ENCODE results near the gene CCR4.

DNA sequence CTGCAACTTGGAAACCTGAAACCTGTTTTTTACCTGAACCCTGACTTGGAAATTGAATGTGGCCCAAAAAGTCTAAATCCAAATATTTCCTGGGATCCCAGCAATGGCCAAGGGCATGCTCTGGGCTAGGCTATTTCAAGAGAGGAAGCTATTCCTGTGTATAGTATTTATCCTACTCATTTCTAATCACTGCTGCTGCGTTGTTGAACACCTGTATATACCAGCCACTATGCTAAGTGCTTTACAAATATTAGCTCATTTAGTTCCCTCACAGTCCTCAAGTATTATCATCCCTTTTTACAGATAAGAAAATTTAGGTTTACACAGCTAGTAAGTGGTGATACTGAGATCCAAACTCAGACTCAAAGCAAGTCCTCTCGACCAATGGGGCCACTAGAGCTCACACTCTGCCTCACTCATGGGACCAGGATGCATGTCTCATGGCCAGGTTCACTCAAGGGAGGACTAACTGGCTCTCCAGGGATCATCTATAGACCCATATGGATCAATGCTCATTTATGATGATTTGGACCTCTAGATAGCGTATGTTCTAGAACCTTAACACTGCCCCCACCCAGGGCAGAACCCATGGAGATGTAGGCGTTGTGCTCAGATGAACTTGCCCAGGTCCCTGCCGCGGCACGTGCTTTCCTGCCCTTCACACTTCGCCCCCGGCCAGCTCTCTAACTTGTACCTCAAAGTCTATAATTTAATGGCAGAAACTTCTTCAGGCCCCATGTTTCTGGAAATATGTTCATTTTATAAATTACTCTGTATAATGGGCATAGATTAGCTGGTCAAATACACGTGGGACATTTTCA lies 2.6 kb upstream of the CCR4 start:
- TF ChIP-seq YY1 (IDR thresholded peaks at IDR 0.05; ENCODE audit: extremely low read depth, insufficient replicate concordance, low read depth, low read length): no peak
- TF ChIP-seq, protein P1, sequence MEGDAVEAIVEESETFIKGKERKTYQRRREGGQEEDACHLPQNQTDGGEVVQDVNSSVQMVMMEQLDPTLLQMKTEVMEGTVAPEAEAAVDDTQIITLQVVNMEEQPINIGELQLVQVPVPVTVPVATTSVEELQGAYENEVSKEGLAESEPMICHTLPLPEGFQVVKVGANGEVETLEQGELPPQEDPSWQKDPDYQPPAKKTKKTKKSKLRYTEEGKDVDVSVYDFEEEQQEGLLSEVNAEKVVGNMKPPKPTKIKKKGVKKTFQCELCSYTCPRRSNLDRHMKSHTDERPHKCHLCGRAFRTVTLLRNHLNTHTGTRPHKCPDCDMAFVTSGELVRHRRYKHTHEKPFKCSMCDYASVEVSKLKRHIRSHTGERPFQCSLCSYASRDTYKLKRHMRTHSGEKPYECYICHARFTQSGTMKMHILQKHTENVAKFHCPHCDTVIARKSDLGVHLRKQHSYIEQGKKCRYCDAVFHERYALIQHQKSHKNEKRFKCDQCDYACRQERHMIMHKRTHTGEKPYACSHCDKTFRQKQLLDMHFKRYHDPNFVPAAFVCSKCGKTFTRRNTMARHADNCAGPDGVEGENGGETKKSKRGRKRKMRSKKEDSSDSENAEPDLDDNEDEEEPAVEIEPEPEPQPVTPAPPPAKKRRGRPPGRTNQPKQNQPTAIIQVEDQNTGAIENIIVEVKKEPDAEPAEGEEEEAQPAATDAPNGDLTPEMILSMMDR (IDR thresholded peaks at IDR 0.05 in 2 of 3, conservative IDR thresholded peaks at IDR 0.05 in 1 of 3; ENCODE audit: borderline replicate concordance in 1 of 3, insufficient read depth in 1 of 3, low read depth in 2 of 3, low read length in 2 of 3): no peak
- TF ChIP-seq ZNF274 (IDR thresholded peaks at IDR 0.05; ENCODE audit: low read depth, low read length): no peak
- TF ChIP-seq POLR2A (IDR thresholded peaks at IDR 0.05; ENCODE audit: borderline replicate concordance, extremely low read depth, insufficient read depth, insufficient read length): no peak
- TF ChIP-seq, protein P2, sequence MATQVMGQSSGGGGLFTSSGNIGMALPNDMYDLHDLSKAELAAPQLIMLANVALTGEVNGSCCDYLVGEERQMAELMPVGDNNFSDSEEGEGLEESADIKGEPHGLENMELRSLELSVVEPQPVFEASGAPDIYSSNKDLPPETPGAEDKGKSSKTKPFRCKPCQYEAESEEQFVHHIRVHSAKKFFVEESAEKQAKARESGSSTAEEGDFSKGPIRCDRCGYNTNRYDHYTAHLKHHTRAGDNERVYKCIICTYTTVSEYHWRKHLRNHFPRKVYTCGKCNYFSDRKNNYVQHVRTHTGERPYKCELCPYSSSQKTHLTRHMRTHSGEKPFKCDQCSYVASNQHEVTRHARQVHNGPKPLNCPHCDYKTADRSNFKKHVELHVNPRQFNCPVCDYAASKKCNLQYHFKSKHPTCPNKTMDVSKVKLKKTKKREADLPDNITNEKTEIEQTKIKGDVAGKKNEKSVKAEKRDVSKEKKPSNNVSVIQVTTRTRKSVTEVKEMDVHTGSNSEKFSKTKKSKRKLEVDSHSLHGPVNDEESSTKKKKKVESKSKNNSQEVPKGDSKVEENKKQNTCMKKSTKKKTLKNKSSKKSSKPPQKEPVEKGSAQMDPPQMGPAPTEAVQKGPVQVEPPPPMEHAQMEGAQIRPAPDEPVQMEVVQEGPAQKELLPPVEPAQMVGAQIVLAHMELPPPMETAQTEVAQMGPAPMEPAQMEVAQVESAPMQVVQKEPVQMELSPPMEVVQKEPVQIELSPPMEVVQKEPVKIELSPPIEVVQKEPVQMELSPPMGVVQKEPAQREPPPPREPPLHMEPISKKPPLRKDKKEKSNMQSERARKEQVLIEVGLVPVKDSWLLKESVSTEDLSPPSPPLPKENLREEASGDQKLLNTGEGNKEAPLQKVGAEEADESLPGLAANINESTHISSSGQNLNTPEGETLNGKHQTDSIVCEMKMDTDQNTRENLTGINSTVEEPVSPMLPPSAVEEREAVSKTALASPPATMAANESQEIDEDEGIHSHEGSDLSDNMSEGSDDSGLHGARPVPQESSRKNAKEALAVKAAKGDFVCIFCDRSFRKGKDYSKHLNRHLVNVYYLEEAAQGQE (IDR thresholded peaks at IDR 0.05; ENCODE audit: low read depth): no peak
- no peak for TF ChIP-seq RAD21 (IDR thresholded peaks at IDR 0.05; ENCODE audit: low read depth)
- no peak for TF ChIP-seq EGR1 (IDR thresholded peaks at IDR 0.05; ENCODE audit: low read depth)
- no peak for TF ChIP-seq POLR2AphosphoS5 (IDR thresholded peaks at IDR 0.05; ENCODE audit: low read depth, low read length)
- TF ChIP-seq, protein P3, sequence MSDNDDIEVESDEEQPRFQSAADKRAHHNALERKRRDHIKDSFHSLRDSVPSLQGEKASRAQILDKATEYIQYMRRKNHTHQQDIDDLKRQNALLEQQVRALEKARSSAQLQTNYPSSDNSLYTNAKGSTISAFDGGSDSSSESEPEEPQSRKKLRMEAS (IDR thresholded peaks at IDR 0.05): no peak

Data from HCT116 (cell line).